H1 (cell line): Measurements from ENCODE around the gene DIPK2A. TPM values are rescaled to one million over a fixed set of nuclear protein-coding genes. Genes with fewer than 3 reads are reported as not detected.
A peak's percentile ranks its signal among the peaks of the same experiment; 100 is the strongest.

ENCODE experiments used
- CTCF ChIA-PET: fragments of 300-600 bp; sonication (Branson Sonifier 250); formaldehyde crosslinking; loops from one replicate; lab custom pipeline; 2021; ENCODE audit not compliant: partially characterized antibody; lab: Charles Lee
- POLR2A ChIA-PET: fragments of 300-600 bp; sonication (Branson Sonifier 250); formaldehyde crosslinking; loops from one replicate; lab custom pipeline; 2021; ENCODE audit warnings: inconsistent platforms; ENCODE audit not compliant: partially characterized antibody; lab: Charles Lee
- DNase-seq, 2 experiments: peaks; one replicate each; pipeline versions ENCODE4 v3.0.0 to v3.0.0-alpha.2; 2010 to 2022; ENCODE audit warnings: low spot score in 2 of 2, low read depth in 1 of 2, mixed read lengths in 1 of 2
- FAIRE-seq: peaks from 2 replicates; lab custom pipeline; 2011; peaks lifted over from hg19 to GRCh38; lab: Jason Lieb, UNC
- H2AFZ ChIP-seq: 2 replicates; pipeline ENCODE4 v1.8.1; 2012; ENCODE audit warnings: low read length, inconsistent platforms
- H2AK5ac ChIP-seq: 2 replicates; pipeline ENCODE4 v1.6.1; 2013; ENCODE audit warnings: low read depth, low read length
- H2BK120ac ChIP-seq: replicated peaks from 2 replicates; pipeline ENCODE3; 2013; ENCODE audit warnings: low read depth, low read length, inconsistent platforms
- H2BK12ac ChIP-seq: 2 replicates; pipeline ENCODE4 v1.6.1; 2013; ENCODE audit warnings: low read depth, low read length
- H2BK15ac ChIP-seq: 2 replicates; pipeline ENCODE4 v1.6.1; 2013; ENCODE audit warnings: low read length
- H2BK20ac ChIP-seq: 2 replicates; pipeline ENCODE4 v1.6.1; 2013; ENCODE audit warnings: low read length
- H2BK5ac ChIP-seq: 2 replicates; pipeline ENCODE4 v1.6.1; 2013; ENCODE audit warnings: low read depth, low read length
- H3K14ac ChIP-seq: 2 replicates; pipeline ENCODE4 v1.6.1; 2013; ENCODE audit warnings: inconsistent platforms; ENCODE audit not compliant: insufficient read length
- H3K18ac ChIP-seq: 2 replicates; pipeline ENCODE4 v1.6.1; 2013; ENCODE audit warnings: low read length; ENCODE audit errors: extremely low read depth
- H3K23ac ChIP-seq: 2 replicates; pipeline ENCODE4 v1.6.1; 2013; ENCODE audit warnings: inconsistent platforms; ENCODE audit not compliant: insufficient read length
- H3K23me2 ChIP-seq: 2 replicates; pipeline ENCODE4 v1.6.1; 2013; ENCODE audit warnings: low read depth, low read length
- H3K27ac ChIP-seq: 2 replicates; pipeline ENCODE4 v1.6.1; 2011; ENCODE audit warnings: low read depth, low read length, inconsistent platforms
- H3K27me3 ChIP-seq, 4 experiments: replicated peaks in 1 of 4; 1 replicate in 1 of 4; 2 replicates in 3 of 4; pipeline versions ENCODE4 v1.6.1 to v1.8.1; 2011 to 2013; ENCODE audit warnings: low read length in 3 of 4, mild to moderate bottlenecking in 3 of 4, inconsistent platforms in 2 of 4, mixed read lengths in 2 of 4, moderate library complexity in 1 of 4; ENCODE audit not compliant: control insufficient read depth in 3 of 4, insufficient read depth in 3 of 4; ENCODE audit errors: extremely low read depth in 1 of 4
- H3K36me3 ChIP-seq, 4 experiments: 2 replicates each; pipeline versions ENCODE4 v1.6.1 to v1.8.1; 2011 to 2013; ENCODE audit warnings: mild to moderate bottlenecking in 4 of 4, low read length in 3 of 4, moderate library complexity in 2 of 4, control low read depth in 1 of 4, inconsistent platforms in 1 of 4; ENCODE audit not compliant: insufficient read depth in 4 of 4, control insufficient read depth in 2 of 4
- H3K4ac ChIP-seq: replicated peaks from 2 replicates; pipeline ENCODE3; 2013; ENCODE audit warnings: low read length, low read depth, mixed read lengths, inconsistent platforms; ENCODE audit not compliant: insufficient read length
- H3K4me1 ChIP-seq, 4 experiments: replicated peaks in 1 of 4; 1 replicate in 1 of 4; 2 replicates in 3 of 4; pipeline versions ENCODE4 v1.6.1 to v1.8.1; 2011 to 2013; ENCODE audit warnings: low read length in 3 of 4, inconsistent platforms in 2 of 4, mixed read lengths in 1 of 4; ENCODE audit not compliant: insufficient read depth in 4 of 4, control insufficient read depth in 3 of 4
- H3K4me2 ChIP-seq, 2 experiments: 2 replicates each; pipeline versions ENCODE4 v1.6.1 to v1.8.1; 2011 to 2013; ENCODE audit warnings: low read depth in 2 of 2, low read length in 2 of 2, control low read depth in 1 of 2, inconsistent platforms in 1 of 2, mild to moderate bottlenecking in 1 of 2; ENCODE audit not compliant: insufficient read depth in 1 of 2
- H3K4me3 ChIP-seq, 4 experiments: fragments of 200-600, 300-600 bp in 1 of 4; sonication (generic), shearing (Covaris generic), sonication (Bioruptor Twin) in 1 of 4; 2 replicates each; pipeline versions ENCODE4 v1.5.1 to v1.8.1; 2011 to 2016; ENCODE audit warnings: low read length in 4 of 4, low read depth in 3 of 4, control low read depth in 2 of 4, inconsistent platforms in 2 of 4, mild to moderate bottlenecking in 2 of 4, mixed read lengths in 1 of 4, moderate library complexity in 1 of 4; ENCODE audit not compliant: insufficient read depth in 2 of 4; ENCODE audit errors: extremely low read depth in 1 of 4
- H3K56ac ChIP-seq: replicated peaks from 2 replicates; pipeline ENCODE3; 2013; ENCODE audit warnings: low read depth, mild to moderate bottlenecking, mixed read lengths, low read length, inconsistent platforms; ENCODE audit not compliant: insufficient read length
- H3K79me1 ChIP-seq: 2 replicates; pipeline ENCODE4 v1.6.1; 2013; ENCODE audit warnings: low read depth, low read length, control low read depth
- H3K79me2 ChIP-seq, 2 experiments: 2 replicates each; pipeline versions ENCODE4 v1.6.1 to v1.8.1; 2012 to 2013; ENCODE audit warnings: low read length in 2 of 2, mild to moderate bottlenecking in 2 of 2, inconsistent platforms in 1 of 2; ENCODE audit not compliant: insufficient read depth in 2 of 2, control insufficient read depth in 1 of 2
- H3K9ac ChIP-seq, 4 experiments: replicated peaks in 1 of 4; 1 replicate in 1 of 4; 2 replicates in 3 of 4; pipeline versions ENCODE4 v1.6.1 to v1.8.1; 2011 to 2013; ENCODE audit warnings: low read depth in 3 of 4, low read length in 3 of 4, control low read depth in 2 of 4, mild to moderate bottlenecking in 2 of 4, moderate library complexity in 2 of 4, inconsistent platforms in 1 of 4; ENCODE audit errors: extremely low read depth in 1 of 4
- H3K9me3 ChIP-seq, 2 experiments: 2 replicates each; pipeline versions ENCODE4 v1.6.1 to v1.8.1; 2012 to 2013; ENCODE audit warnings: mild to moderate bottlenecking in 2 of 2, moderate library complexity in 2 of 2, control low read depth in 1 of 2, inconsistent platforms in 1 of 2, low read depth in 1 of 2, low read length in 1 of 2, mixed read lengths in 1 of 2; ENCODE audit not compliant: insufficient read depth in 2 of 2
- H4K20me1 ChIP-seq, 2 experiments: replicated peaks in 1 of 2; 2 replicates each; pipeline versions ENCODE3 to v1.8.1; 2011 to 2013; ENCODE audit warnings: inconsistent platforms in 2 of 2, low read length in 2 of 2, mild to moderate bottlenecking in 1 of 2; ENCODE audit not compliant: insufficient read depth in 2 of 2, control insufficient read depth in 1 of 2
- H4K5ac ChIP-seq: 2 replicates; pipeline ENCODE4 v1.6.1; 2013; ENCODE audit warnings: low read length, low read depth, mixed read lengths, inconsistent platforms; ENCODE audit not compliant: insufficient read length
- H4K8ac ChIP-seq: 2 replicates; pipeline ENCODE4 v1.8.0; 2013; ENCODE audit warnings: mild to moderate bottlenecking, moderate library complexity, low read length, inconsistent platforms; ENCODE audit not compliant: insufficient read depth; ENCODE audit errors: extremely low read depth
- H4K91ac ChIP-seq: replicated peaks from 2 replicates; pipeline ENCODE3; 2013; ENCODE audit warnings: low read length, mixed read lengths, inconsistent platforms; ENCODE audit not compliant: insufficient read length
- ATF3 ChIP-seq: IDR thresholded peaks from 2 replicates; pipeline ENCODE4 v1.6.1; 2011; ENCODE audit warnings: low read depth, mild to moderate bottlenecking, low read length; ENCODE audit not compliant: insufficient read depth
- BCL11A ChIP-seq, 2 experiments: IDR thresholded peaks; one replicate each; pipeline ENCODE4 v1.6.1; 2011; ENCODE audit warnings: low read depth in 2 of 2, low read length in 2 of 2, mild to moderate bottlenecking in 2 of 2
- BRCA1 ChIP-seq: IDR thresholded peaks from 2 replicates; pipeline ENCODE4 v1.6.1; 2012; ENCODE audit warnings: low read depth, low read length, improper control_type of control experiment
- CEBPB ChIP-seq: IDR thresholded peaks from 2 replicates; pipeline ENCODE4 v1.6.1; 2012; ENCODE audit warnings: low read depth, low read length
- CTCF ChIP-seq, 3 experiments: IDR thresholded peaks; 1 replicate in 2 of 3; 2 replicates in 1 of 3; pipeline versions ENCODE4 v1.5.1 to v1.6.1; 2011; ENCODE audit warnings: low read length in 3 of 3, mild to moderate bottlenecking in 3 of 3, inconsistent platforms in 2 of 3, low read depth in 1 of 3, moderate library complexity in 1 of 3; ENCODE audit not compliant: insufficient read depth in 1 of 3; ENCODE audit errors: control extremely low read depth in 1 of 3
- JUN ChIP-seq: IDR thresholded peaks from 2 replicates; pipeline ENCODE4 v1.6.1; 2011; ENCODE audit warnings: low read depth, mild to moderate bottlenecking, improper control_type of control experiment, low read length
- KDM4A ChIP-seq: IDR thresholded peaks from one replicate; pipeline ENCODE4 v1.7.1; 2012; ENCODE audit warnings: low read depth, mild to moderate bottlenecking, moderate library complexity, low read length, inconsistent platforms; ENCODE audit not compliant: severe bottlenecking
- NRF1 ChIP-seq: IDR thresholded peaks from 2 replicates; pipeline ENCODE4 v1.6.1; 2011; ENCODE audit warnings: mild to moderate bottlenecking, low read depth, low read length, improper control_type of control experiment
- SP4 ChIP-seq: IDR thresholded peaks from 2 replicates; pipeline ENCODE4 v1.6.1; 2012; ENCODE audit warnings: low read length, inconsistent platforms
- WGBS, 2 experiments: shearing (Covaris generic) in 1 of 2; methylation state at CpG; one replicate each; pipeline versions ENCODE4 v1.1.6 to v1.1.7; 2013 to 2015; ENCODE audit warnings: low lambda C conversion rate in 2 of 2, mixed read lengths in 2 of 2, inconsistent platforms in 1 of 2, low coverage in 1 of 2, missing lambda C conversion rate in 1 of 2; ENCODE audit not compliant: insufficient replicate concordance in 2 of 2, insufficient coverage in 1 of 2, insufficient read length in 1 of 2; ENCODE audit errors: extremely low coverage in 1 of 2, missing lambda C conversion rate in 1 of 2; 5-methylcytosine and 5-hydroxymethylcytosine counted together
- polyA plus RNA-seq, 7 experiments: library from polyadenylated mRNA; depleted of rRNA in 3 of 7; stranded (reverse) in 5 of 7; unstranded in 2 of 7; fragments of >200 nt in 5 of 7; fragments of 200-250 nt in 2 of 7; gene quantifications; 1 replicate in 5 of 7; 2 replicates in 1 of 7; 4 replicates in 1 of 7; pipeline versions ENCODE4 v1.2.1 to v1.2.3, GENCODE V29; 2011 to 2013; ENCODE audit warnings: missing spikeins in 2 of 7, mixed read lengths in 2 of 7
- total RNA-seq: library from RNA; stranded (reverse); fragmentation: NEBNext Ultra II Directional; extraction: Animal tissue kit (Norgen Biotek cat#: 25700); gene quantifications from 2 replicates; pipeline ENCODE4 v1.2.1, GENCODE V29; 2021

Gene DIPK2A
- total and polyA plus RNA-seq, 2 of the 8 experiments (the other 6 are each of a cell fraction or from before 2014, with no cell fraction given): 18.4 to 28.7 TPM

- Histone ChIP-seq H2BK15ac (0 out of 2 replicates have a peak overlapping the region, but pooled peaks have one; percentile 29), H3K4ac (peak overlapping the region; percentile 83), H3K18ac (peak overlapping the region; percentile 100), H3K23ac (no peak overlapping the region), H3K79me1 (0 out of 2 replicates have a peak, but pooled peaks cover 3% of the 10 kb centered on the region), H4K8ac (peak overlapping the region; percentile 90), H2BK5ac (peak overlapping the region; percentile 100), H4K20me1 (peaks cover 4 to 6% of the 10 kb centered on the region in 2 experiments), H2AFZ (no peak overlapping the region), H3K14ac (no peak overlapping the region), H3K36me3 (no peaks in the 10 kb centered on the region), H3K79me2 (peaks cover 4 to 42% of the 10 kb centered on the region in 2 experiments; a peak in 3 of 4 replicates), H2BK120ac (no peak overlapping the region), H2BK12ac (peak overlapping the region; percentile 71; the same call in 1 of the 2 replicates), H3K56ac (peak overlapping the region; percentile 77), H2BK20ac (no peak overlapping the region), H3K9me3 (no peaks in the 10 kb centered on the region), H2AK5ac (no peak overlapping the region), H4K91ac (peak overlapping the region; percentile 73), H3K23me2 (peaks cover 13% of the 10 kb centered on the region), H4K5ac (peak overlapping the region; percentile 94), H3K27ac (peak overlapping the region; percentile 92; the same call in 1 of the 2 replicates), H3K4me1 (peaks cover 0 to 4% (median 0%) of the 10 kb centered on the region in 4 experiments; a peak in 3 of 7 replicates), H3K9ac (peak overlapping the region; percentile 49 to 95 (median 76)), H3K4me3 (peak overlapping the region; percentile 87 to 97 (median 92)), H3K4me2 (peak overlapping the region; percentile 87 to 90), H3K27me3 (no peaks in the 10 kb centered on the region)
- DNase-seq: peak in 1 of 2 experiments; percentile 21
- FAIRE-seq: no peak
- WGBS, 2 experiments: 1% methylated on average over 21 of the region's 42 CpGs; no CpG with 5 or more reads in 1 of the 2 experiments
- ChIA-PET POLR2A (interaction anchor here (0.5 to 3.4 kb wide), 34 partner anchors 8 to 1248 kb away, joined by 3 to 13 read pairs (median 3); partner anchors contain the start of genes CHST2, TRPC1 and U2SURP), CTCF (interaction anchor here (0.6 to 2.0 kb wide), 15 partner anchors 9 to 798 kb away, joined by 3 to 14 read pairs (median 3); no protein-coding TSS in a partner anchor)
- no peak for TF ChIP-seq ATF3
- no peak for TF ChIP-seq BRCA1
- no peak for TF ChIP-seq NRF1
- no peak for TF ChIP-seq CTCF (IDR thresholded peaks at IDR 0.05; ENCODE audit: control extremely low read depth in 1 of 3, insufficient read depth in 1 of 3, low read depth in 1 of 3, low read length in 3 of 3)
- TF ChIP-seq BCL11A (IDR thresholded peaks at IDR 0.05; ENCODE audit: low read depth in 2 of 2, low read length in 2 of 2): no peak
- peak; percentile 86 for TF ChIP-seq KDM4A
- no peak for TF ChIP-seq CEBPB
- TF ChIP-seq JUN: no peak
- TF ChIP-seq SP4: 0 out of 2 replicates have a peak, but pooled peaks have one; percentile 47
These were observed 507 bp downstream of the DIPK2A start for GRCh38 chr3:143972155-143972504.
